WTC11 (cell line): ENCODE results near the gene FERMT3. TPM values are rescaled to one million over a fixed set of nuclear protein-coding genes. Genes with fewer than 3 reads are reported as not detected.

ENCODE experiments used
- ATAC-seq: fragments of 200-7000 bp; cut with Tn5 transposase; 2 replicates; pipeline ENCODE4 v1.10.0; 2021; ENCODE audit warnings: mild to moderate bottlenecking, moderate library complexity
- CTCF ChIA-PET: fragments of 300-600 bp; sonication (Branson Sonifier 250); formaldehyde crosslinking; loops from one replicate; lab custom pipeline; 2021; ENCODE audit warnings: antibody characterized with exemption; lab: Charles Lee
- POLR2A ChIA-PET: fragments of 350-600 bp; sonication (Branson Sonifier 250); formaldehyde crosslinking; loops from one replicate; lab custom pipeline; 2021; ENCODE audit warnings: antibody characterized with exemption; lab: Charles Lee
- DNase-seq: peaks from one replicate; pipeline ENCODE4 v3.0.0; 2021; ENCODE audit warnings: low spot score
- H3K27ac Mint-ChIP-seq: 2 replicates; pipeline ENCODE4 v1.8.0; 2021; ENCODE audit warnings: mixed read lengths
- H3K27me3 Mint-ChIP-seq: 2 replicates; pipeline ENCODE4 v1.8.0; 2021; ENCODE audit warnings: low read depth, mild to moderate bottlenecking, moderate library complexity, mixed read lengths
- H3K36me3 Mint-ChIP-seq: 2 replicates; pipeline ENCODE4 v1.8.0; 2021; ENCODE audit warnings: mixed read lengths
- H3K4me1 Mint-ChIP-seq: 2 replicates; pipeline ENCODE4 v1.8.0; 2022; ENCODE audit warnings: mixed read lengths
- H3K4me3 Mint-ChIP-seq: 2 replicates; pipeline ENCODE4 v1.8.0; 2021; ENCODE audit warnings: mild to moderate bottlenecking, moderate library complexity, mixed read lengths
- H3K9me3 Mint-ChIP-seq: 2 replicates; pipeline ENCODE4 v1.8.0; 2021; ENCODE audit warnings: mixed read lengths
- ATF3 ChIP-seq: sonication (generic); formaldehyde crosslinking; conservative IDR thresholded peaks from 2 replicates; pipeline ENCODE4 v1.8.1; 2022; ENCODE audit warnings: mild to moderate bottlenecking, missing genetic modification reagents
- CDX4 ChIP-seq: fragments of 250-450 bp; sonication (Bioruptor Pico); IDR thresholded peaks from 2 replicates; pipeline ENCODE4 v1.9.0; 2021; ENCODE audit warnings: moderate library complexity, mild to moderate bottlenecking, inconsistent platforms, borderline replicate concordance
- CREB1 ChIP-seq: sonication (generic); formaldehyde crosslinking; IDR thresholded peaks from 2 replicates; pipeline ENCODE4 v1.8.0; 2023; ENCODE audit warnings: mild to moderate bottlenecking, missing genetic modification reagents
- ERG ChIP-seq: fragments of 250-450 bp; sonication (Bioruptor Pico); IDR thresholded peaks from 2 replicates; pipeline ENCODE4 v1.8.0; 2021; ENCODE audit warnings: mild to moderate bottlenecking
- ESRRA ChIP-seq: sonication (generic); formaldehyde crosslinking; IDR thresholded peaks from 2 replicates; pipeline ENCODE4 v1.8.1; 2022; ENCODE audit warnings: mild to moderate bottlenecking, missing genetic modification reagents, borderline replicate concordance
- ETV6 ChIP-seq: sonication (generic); formaldehyde crosslinking; IDR thresholded peaks from 2 replicates; pipeline ENCODE4 v1.8.1; 2022; ENCODE audit warnings: mild to moderate bottlenecking, missing genetic modification reagents
- FOXJ3 ChIP-seq: sonication (generic); formaldehyde crosslinking; IDR thresholded peaks from 2 replicates; pipeline ENCODE4 v1.9.0; 2021; ENCODE audit warnings: missing genetic modification reagents, mild to moderate bottlenecking, borderline replicate concordance
- FOXP4 ChIP-seq: sonication (generic); formaldehyde crosslinking; IDR thresholded peaks from 2 replicates; pipeline ENCODE4 v1.8.0; 2022; ENCODE audit warnings: mild to moderate bottlenecking, missing genetic modification reagents
- HMGA2 ChIP-seq: fragments of 250-450 bp; sonication (Bioruptor Pico); IDR thresholded peaks from 2 replicates; pipeline ENCODE4 v1.4.0; 2021; ENCODE audit warnings: mild to moderate bottlenecking, moderate library complexity
- IRF2 ChIP-seq: sonication (generic); formaldehyde crosslinking; IDR thresholded peaks from 2 replicates; pipeline ENCODE4 v1.8.0; 2022; ENCODE audit warnings: low read depth, missing genetic modification reagents, borderline replicate concordance
- MLX ChIP-seq: sonication (generic); formaldehyde crosslinking; IDR thresholded peaks from 2 replicates; pipeline ENCODE4 v1.8.1; 2023; ENCODE audit warnings: mild to moderate bottlenecking, missing genetic modification reagents, moderate library complexity
- NFATC4 ChIP-seq: fragments of 250-450 bp; sonication (Bioruptor Pico); IDR thresholded peaks from 2 replicates; pipeline ENCODE4 v1.9.0; 2021; ENCODE audit warnings: mild to moderate bottlenecking
- NR2C2 ChIP-seq: sonication (generic); formaldehyde crosslinking; IDR thresholded peaks from 2 replicates; pipeline ENCODE4 v1.8.0; 2022; ENCODE audit warnings: mild to moderate bottlenecking, missing genetic modification reagents
- RELA ChIP-seq: sonication (generic); formaldehyde crosslinking; IDR thresholded peaks from 2 replicates; pipeline ENCODE4 v1.8.1; 2022; ENCODE audit warnings: missing genetic modification reagents, mild to moderate bottlenecking, borderline replicate concordance
- ZBTB21 ChIP-seq: sonication (generic); formaldehyde crosslinking; IDR thresholded peaks from 2 replicates; pipeline ENCODE4 v1.8.1; 2023; ENCODE audit warnings: mild to moderate bottlenecking, missing genetic modification reagents, borderline replicate concordance
- ZNF121 ChIP-seq: sonication (generic); formaldehyde crosslinking; IDR thresholded peaks from 2 replicates; pipeline ENCODE4 v1.8.0; 2023; ENCODE audit warnings: missing genetic modification reagents
- ZNF396 ChIP-seq: fragments of 250-450 bp; sonication (Bioruptor Pico); IDR thresholded peaks from 2 replicates; pipeline ENCODE4 v1.8.0; 2021; ENCODE audit warnings: mild to moderate bottlenecking, moderate library complexity, borderline replicate concordance
- ZNF512 ChIP-seq: sonication (generic); formaldehyde crosslinking; IDR thresholded peaks from 2 replicates; pipeline ENCODE4 v1.8.1; 2022; ENCODE audit warnings: missing genetic modification reagents, borderline replicate concordance
- ZNF532 ChIP-seq: fragments of 250-450 bp; sonication (Bioruptor Pico); IDR thresholded peaks from 2 replicates; pipeline ENCODE4 v1.9.0; 2021; ENCODE audit warnings: mild to moderate bottlenecking, borderline replicate concordance
- ZNF671 ChIP-seq: fragments of 250-450 bp; sonication (Bioruptor Pico); IDR thresholded peaks from 2 replicates; pipeline ENCODE4 v1.8.0; 2021; ENCODE audit warnings: mild to moderate bottlenecking
- total RNA-seq: library from RNA; stranded (reverse); gene quantifications from 3 replicates; pipeline ENCODE4 v1.2.3, GENCODE V29; 2021

FERMT3 gene
- total RNA-seq, 1 experiment from 2014 or later = 3.8 TPM

GRCh38 chr11:64196626-64197025, 9.9 kb upstream of the FERMT3 start:
- ATAC-seq = no peak
- Mint-ChIP-seq H3K4me3 (no peak overlapping the region), H3K36me3 (peaks cover 88% of the 10 kb centered on the region), H3K27me3 (no peaks in the 10 kb centered on the region), H3K4me1 (no peaks in the 10 kb centered on the region), H3K27ac (no peak overlapping the region), H3K9me3 (no peaks in the 10 kb centered on the region)
- no peak for DNase-seq
- TF ChIP-seq ETV6 = no peak
- ChIA-PET CTCF (no interaction called here), POLR2A (interaction anchor here (0.5 to 1.5 kb wide), 2 partner anchors 11 to 1255 kb away, joined by 3 to 6 read pairs; partner anchors contain the start of gene STIP1)

GRCh38 chr11:64198511-64198910, 8.0 kb upstream of the FERMT3 start:
- no peak for ATAC-seq
- no peak for TF ChIP-seq ZNF396 (CRISPR knock-in tag)
- TF ChIP-seq ZNF532 (CRISPR knock-in tag) = no peak
- no peak for TF ChIP-seq HMGA2 (CRISPR knock-in tag)
- TF ChIP-seq ZNF671 (CRISPR knock-in tag) = no peak
- TF ChIP-seq CDX4 (CRISPR knock-in tag) = no peak
- TF ChIP-seq IRF2 (CRISPR knock-in tag) = no peak
- TF ChIP-seq NFATC4 = no peak
- no peak for TF ChIP-seq ZNF512 (CRISPR knock-in tag)
- no peak for TF ChIP-seq CREB1 (CRISPR knock-in tag)
- no peak for TF ChIP-seq ZNF121 (CRISPR knock-in tag)
- TF ChIP-seq RELA (CRISPR knock-in tag) = no peak
- no peak for TF ChIP-seq ESRRA (CRISPR knock-in tag)
- TF ChIP-seq, all 79 proteins: peak for 0
- H3K27ac Mint-ChIP-seq = no peak overlapping the region
- no peaks in the 10 kb centered on the region for H3K27me3 Mint-ChIP-seq
- H3K4me3 Mint-ChIP-seq = no peak overlapping the region
- no peaks in the 10 kb centered on the region for H3K4me1 Mint-ChIP-seq
- H3K9me3 Mint-ChIP-seq = no peaks in the 10 kb centered on the region
- H3K36me3 Mint-ChIP-seq = peaks cover 92% of the 10 kb centered on the region
- ChIA-PET CTCF (no interaction called here), POLR2A (no interaction called here)
- no peak for DNase-seq

- ChIA-PET POLR2A (no interaction called here), CTCF (no interaction called here)
- Mint-ChIP-seq H3K27ac (peak overlapping the region; percentile 37), H3K27me3 (no peaks in the 10 kb centered on the region), H3K4me3 (no peak overlapping the region), H3K9me3 (no peaks in the 10 kb centered on the region), H3K36me3 (peaks cover 76% of the 10 kb centered on the region), H3K4me1 (peaks cover 6% of the 10 kb centered on the region)
- DNase-seq = no peak
- ATAC-seq = no peak
- TF ChIP-seq NR2C2 (CRISPR knock-in tag) (no peak), ZBTB21 (no peak), NFATC4 (no peak), MLX (CRISPR knock-in tag) (no peak), ETV6 (no peak), ATF3 (CRISPR knock-in tag) (no peak), ERG (CRISPR knock-in tag) (no peak), FOXP4 (no peak), FOXJ3 (no peak)
Measured at GRCh38 chr11:64201543-64201942, 5.0 kb upstream of the FERMT3 start.
